ENCODE results near the gene PEX1. TPM values are rescaled to one million over a fixed set of nuclear protein-coding genes. Genes with fewer than 3 reads are reported as not detected.

PEX1 gene
- total and polyA plus RNA-seq, 8 donors = 2.0 to 50.3 (median 11.8) TPM

DNA sequence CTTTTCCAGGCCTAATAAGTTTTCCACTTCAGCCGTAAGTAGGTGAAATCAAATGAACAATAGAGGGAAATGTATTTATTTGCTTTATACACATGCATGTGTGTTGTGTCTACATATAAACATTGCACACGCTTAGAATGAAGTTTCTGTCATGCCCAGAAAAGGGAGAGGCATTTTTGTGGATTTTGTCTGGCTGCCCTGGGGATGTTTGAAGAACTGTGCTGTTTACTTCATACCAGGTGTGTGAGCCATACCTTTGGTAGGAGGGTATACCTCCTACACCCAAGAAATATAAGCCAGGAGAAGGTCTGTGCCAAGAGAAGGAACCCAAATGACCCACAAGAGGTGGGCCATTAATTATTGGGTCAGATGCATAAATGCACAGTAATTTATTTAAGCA is 68.2 kb downstream of the PEX1 start:
- 28 to 54% (median 34%) methylated on average over 2 of the region's 2 CpGs for WGBS, 5 donors
- H3K9me3 ChIP-seq = no peaks in the 10 kb centered on the region
- H3K36me3 ChIP-seq = peaks cover 9 to 46% (median 43%) of the 10 kb centered on the region in 4 donors
- DNase-seq = peak in 1 of 2 donors; percentile 20
- H3K4me3 ChIP-seq = no peak overlapping the region
- TF ChIP-seq POLR2AphosphoS5 (IDR thresholded peaks at IDR 0.05) = no peak
- TF ChIP-seq POLR2A (IDR thresholded peaks at IDR 0.05) = no peak
- TF ChIP-seq EP300 (IDR thresholded peaks at IDR 0.05) = no peak
- TF ChIP-seq, protein P1, sequence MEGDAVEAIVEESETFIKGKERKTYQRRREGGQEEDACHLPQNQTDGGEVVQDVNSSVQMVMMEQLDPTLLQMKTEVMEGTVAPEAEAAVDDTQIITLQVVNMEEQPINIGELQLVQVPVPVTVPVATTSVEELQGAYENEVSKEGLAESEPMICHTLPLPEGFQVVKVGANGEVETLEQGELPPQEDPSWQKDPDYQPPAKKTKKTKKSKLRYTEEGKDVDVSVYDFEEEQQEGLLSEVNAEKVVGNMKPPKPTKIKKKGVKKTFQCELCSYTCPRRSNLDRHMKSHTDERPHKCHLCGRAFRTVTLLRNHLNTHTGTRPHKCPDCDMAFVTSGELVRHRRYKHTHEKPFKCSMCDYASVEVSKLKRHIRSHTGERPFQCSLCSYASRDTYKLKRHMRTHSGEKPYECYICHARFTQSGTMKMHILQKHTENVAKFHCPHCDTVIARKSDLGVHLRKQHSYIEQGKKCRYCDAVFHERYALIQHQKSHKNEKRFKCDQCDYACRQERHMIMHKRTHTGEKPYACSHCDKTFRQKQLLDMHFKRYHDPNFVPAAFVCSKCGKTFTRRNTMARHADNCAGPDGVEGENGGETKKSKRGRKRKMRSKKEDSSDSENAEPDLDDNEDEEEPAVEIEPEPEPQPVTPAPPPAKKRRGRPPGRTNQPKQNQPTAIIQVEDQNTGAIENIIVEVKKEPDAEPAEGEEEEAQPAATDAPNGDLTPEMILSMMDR (IDR thresholded peaks at IDR 0.05) = no peak
- intact Hi-C loops (cut with DNase I; ENCODE audit: low total_unique reads) = no loop called here
- peaks cover 0 to 5% (median 2%) of the 10 kb centered on the region in 4 donors for H3K4me1 ChIP-seq
- H3K27me3 ChIP-seq = no peaks in the 10 kb centered on the region
- H3K27ac ChIP-seq = no peak overlapping the region

DNA sequence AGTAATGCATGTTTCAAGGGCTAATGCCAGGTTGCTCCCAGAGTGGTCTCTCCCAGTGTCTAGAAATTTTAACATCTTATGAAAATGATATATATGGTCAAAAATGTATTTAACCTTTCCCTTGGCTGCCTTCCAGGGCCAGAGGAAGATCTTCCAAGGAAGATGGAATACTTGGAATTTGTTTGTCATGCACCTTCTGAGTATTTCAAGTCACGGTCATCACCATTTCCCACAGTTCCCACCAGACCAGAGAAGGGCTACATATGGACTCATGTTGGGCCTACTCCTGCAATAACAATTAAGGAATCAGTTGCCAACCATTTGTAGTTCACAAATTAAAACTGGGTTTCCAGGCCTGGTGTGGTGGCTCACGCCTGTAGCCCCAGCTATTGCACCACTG is 72.1 kb downstream of the PEX1 start:
- Histone ChIP-seq H3K4me3 (no peak overlapping the region), H3K27me3 (no peaks in the 10 kb centered on the region), H3K36me3 (peaks cover 33 to 77% (median 70%) of the 10 kb centered on the region in 4 donors), H3K27ac (no peak overlapping the region), H3K9me3 (no peaks in the 10 kb centered on the region), H3K4me1 (peaks cover 0 to 7% (median 2%) of the 10 kb centered on the region in 4 donors)
- 89 to 98% (median 96%) methylated on average over 2 of the region's 2 CpGs for WGBS, 5 donors
- DNase-seq = no peak
- TF ChIP-seq, protein P1 (IDR thresholded peaks at IDR 0.05) = no peak
- TF ChIP-seq POLR2AphosphoS5 (IDR thresholded peaks at IDR 0.05) (no peak), EP300 (IDR thresholded peaks at IDR 0.05) (no peak), POLR2A (IDR thresholded peaks at IDR 0.05) (no peak)
- intact Hi-C loops (cut with DNase I; ENCODE audit: low total_unique reads) = no loop called here

DNA sequence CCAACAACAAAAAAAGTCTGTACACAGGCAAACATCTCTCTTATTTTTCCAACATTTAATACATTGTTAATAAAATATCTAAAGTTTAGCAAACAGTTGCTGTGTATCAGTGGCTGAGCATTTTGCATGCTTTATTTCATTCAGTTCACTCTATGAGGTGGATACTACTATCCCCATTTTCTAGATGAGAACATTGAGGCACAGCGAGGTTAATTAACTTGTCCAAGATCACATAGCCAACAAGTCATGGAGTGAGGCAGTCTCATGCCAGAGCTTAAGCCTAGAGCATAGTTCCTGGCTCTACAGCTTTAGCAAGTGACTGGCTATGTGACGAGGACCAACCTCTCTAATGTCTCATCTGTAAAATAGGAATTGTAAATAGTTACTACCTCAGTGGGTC is 76.7 kb downstream of the PEX1 start:
- H3K27ac ChIP-seq = no peak overlapping the region
- WGBS, 5 donors = 92 to 100% (median 93%) methylated on average over 2 of the region's 2 CpGs
- no peaks in the 10 kb centered on the region for H3K9me3 ChIP-seq
- no peak for TF ChIP-seq POLR2AphosphoS5 (IDR thresholded peaks at IDR 0.05)
- no peak for DNase-seq
- no peaks in the 10 kb centered on the region for H3K27me3 ChIP-seq
- H3K36me3 ChIP-seq = peaks cover 36 to 73% (median 71%) of the 10 kb centered on the region in 4 donors
- no peak overlapping the region for H3K4me3 ChIP-seq
- H3K4me1 ChIP-seq = peaks cover 0 to 38% (median 20%) of the 10 kb centered on the region in 4 donors
- intact Hi-C loops (cut with DNase I; ENCODE audit: low total_unique reads) = no loop called here

DNA sequence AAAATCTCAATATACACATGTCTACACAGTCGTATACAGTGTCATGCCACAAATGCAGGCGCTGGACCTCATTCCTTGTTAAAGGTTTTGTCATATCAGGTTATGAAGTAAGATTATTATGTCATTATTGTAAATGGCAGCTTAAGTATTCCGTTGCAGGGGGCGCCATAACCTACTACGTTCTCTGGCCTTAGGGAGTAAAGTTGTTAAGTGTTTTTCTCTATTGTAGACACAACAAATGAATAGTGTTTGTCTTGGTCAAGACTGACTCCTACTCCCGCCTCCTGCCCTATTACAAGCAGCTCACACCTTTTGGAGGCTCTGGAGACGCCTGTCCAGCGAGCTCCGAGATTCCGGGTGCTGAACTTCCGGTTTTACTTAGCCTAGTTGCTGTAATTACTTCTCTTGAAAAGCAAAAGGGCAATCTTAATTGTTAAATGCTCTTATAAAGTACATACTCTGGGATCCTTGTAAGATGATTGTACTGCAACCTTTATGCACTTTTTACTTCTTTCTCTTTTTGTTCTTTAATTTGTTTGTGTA is 80.0 kb downstream of the PEX1 start:
- no peaks in the 10 kb centered on the region for H3K9me3 ChIP-seq
- peak overlapping the region; percentile 90 to 100 (median 98) for H3K4me3 ChIP-seq
- H3K27me3 ChIP-seq = no peaks in the 10 kb centered on the region
- intact Hi-C loops (cut with DNase I; ENCODE audit: low total_unique reads) = no loop called here
- H3K27ac ChIP-seq = peak overlapping the region; percentile 98 to 99 (median 98)
- peaks cover 18 to 40% (median 38%) of the 10 kb centered on the region in 4 donors for H3K36me3 ChIP-seq
- WGBS, 5 donors = 0 to 1% (median 1%) methylated on average over 11 of the region's 11 CpGs
- H3K4me1 ChIP-seq = peaks cover 0 to 39% (median 20%) of the 10 kb centered on the region in 4 donors
- DNase-seq = peak; percentile 60 to 81
- TF ChIP-seq, protein P1 (IDR thresholded peaks at IDR 0.05) = peak in 1 of 7 experiments; percentile 37
- TF ChIP-seq EP300 (IDR thresholded peaks at IDR 0.05) (no peak), POLR2AphosphoS5 (IDR thresholded peaks at IDR 0.05) (peak in 2 of 3 donors; percentile 5 to 9)
